T-helper 2 cell treated with Interferon-gamma antibody and Interleukin-4, amounts not matched to agents 100 ng/mL and 5 ng/mL, for 36 hours (primary cell): ENCODE data around the gene PTPRB. TPM values are rescaled to one million over a fixed set of nuclear protein-coding genes. Genes with fewer than 3 reads are reported as not detected.

Experiments
- intact Hi-C: fragments of 100-400 bp; cut with micrococcal nuclease; formaldehyde crosslinking; loops from one replicate; pipeline ENCODE4 v1.15.1; 2023
- total RNA-seq: library from RNA; stranded (reverse); gene quantifications from 2 replicates; pipeline ENCODE4 v1.2.3, GENCODE V29; 2022

Gene PTPRB
- total RNA-seq, 1 donor from 2014 or later = not detected

DNA sequence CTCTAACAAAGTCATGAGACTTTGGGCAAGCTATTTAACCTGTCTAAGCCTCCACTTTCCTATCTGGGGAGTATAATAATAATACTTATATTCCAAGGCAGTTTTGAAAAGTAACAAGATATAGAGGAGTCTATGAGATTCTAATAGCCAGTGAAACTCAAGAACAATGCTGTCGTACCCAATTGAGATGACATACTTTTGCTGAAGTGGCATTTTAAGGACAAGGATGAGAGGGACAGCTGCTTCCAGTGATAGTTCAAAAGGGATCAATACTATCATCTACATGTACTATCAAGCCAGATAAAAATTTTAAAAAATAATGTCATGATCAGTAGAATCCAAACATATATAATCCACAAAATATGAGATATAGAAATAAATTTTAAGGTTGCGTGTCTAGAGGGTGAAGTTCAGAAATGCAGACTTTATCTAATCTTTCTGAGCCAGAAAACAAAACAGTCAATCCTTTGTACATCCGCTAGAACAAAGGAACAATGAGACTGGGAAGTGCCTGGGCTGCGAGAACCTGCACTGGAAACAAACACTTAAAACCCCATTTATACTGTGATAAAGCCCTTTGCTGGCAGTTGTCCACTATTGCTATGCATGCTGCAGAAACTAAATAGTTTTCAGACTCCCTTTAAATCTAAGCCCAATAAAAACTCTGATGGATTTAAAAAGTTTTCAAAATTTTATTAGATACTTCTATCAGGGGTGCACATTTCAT lies 38.6 kb downstream of the PTPRB start:
- intact Hi-C loops = no loop called here

DNA sequence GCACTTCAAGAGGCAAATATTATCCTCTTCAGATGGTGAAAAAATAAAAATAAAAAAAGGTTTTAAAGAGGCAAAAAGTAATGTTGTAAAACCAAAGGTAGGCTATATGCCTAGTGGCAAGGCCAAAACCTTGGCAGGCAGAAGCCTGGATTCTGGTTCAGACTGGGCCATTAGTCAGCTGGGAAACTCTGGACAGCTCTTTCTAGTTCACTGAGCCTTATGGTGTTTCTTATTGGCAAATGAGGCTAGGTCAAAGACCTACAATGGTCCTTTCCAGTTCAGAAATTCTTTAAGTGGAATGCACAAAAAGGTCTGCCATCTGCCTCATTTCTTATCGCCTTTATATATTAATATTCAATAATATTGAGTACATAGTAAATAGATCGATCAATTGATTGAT lies 44.6 kb downstream of the PTPRB start:
- intact Hi-C loops = no loop called here

DNA sequence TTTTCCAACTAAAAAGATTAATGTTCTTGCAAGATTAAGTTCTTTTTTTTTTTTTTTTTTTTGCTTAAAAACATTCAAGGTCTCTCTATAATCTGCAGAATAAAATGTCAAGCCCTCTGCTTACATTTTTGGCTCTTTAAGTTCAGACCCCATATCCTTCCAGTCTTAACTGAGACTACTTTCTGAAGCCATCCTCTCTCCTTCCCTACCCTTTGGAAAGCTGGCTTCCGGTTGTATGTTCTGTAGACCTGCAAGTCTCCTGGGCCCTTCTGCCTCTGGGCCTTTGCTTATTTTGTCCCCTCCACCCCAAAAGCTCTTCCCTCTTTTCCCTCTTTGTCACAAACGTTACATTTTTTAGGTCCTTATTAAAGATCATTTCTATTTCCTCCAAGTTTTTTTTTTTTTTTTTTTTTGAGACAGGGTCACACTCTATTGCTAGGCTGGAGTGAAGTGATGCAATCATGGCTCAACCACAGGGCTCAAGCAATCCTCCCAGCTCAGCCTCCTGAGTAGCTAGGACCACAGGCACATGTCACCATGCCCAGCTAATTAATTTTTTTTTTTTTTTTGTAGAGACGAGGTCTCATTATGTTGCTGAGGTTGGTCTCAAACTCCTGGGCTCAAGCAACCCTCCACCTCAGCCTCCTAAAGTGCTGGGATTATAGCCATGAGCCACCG lies 46.5 kb downstream of the PTPRB start:
- intact Hi-C loops = loop anchor here (1.0 kb wide), 2 partner anchors 130 to 140 kb away; no protein-coding TSS in a partner anchor

DNA sequence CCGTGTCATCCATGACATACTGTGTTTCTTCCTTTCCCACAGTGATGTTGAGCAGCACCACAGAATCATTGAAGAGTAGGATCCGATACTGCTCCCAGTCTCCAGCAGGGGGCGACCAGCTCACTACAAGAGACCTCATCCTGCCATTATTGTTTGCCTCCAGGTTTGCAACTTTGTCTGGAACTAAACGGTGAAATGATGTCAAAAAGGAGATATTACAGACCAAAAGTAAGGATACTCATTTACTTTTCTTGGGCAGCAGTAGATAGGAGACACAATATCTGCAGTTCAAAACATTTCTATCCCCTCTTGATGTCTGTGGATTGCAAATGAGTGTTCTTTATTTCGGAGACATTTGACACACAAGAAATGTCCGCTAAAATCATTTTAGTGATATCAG lies 47.2 kb downstream of the PTPRB start:
- intact Hi-C loops = loop anchor here (1.0 kb wide), 2 partner anchors 130 to 140 kb away; no protein-coding TSS in a partner anchor

DNA sequence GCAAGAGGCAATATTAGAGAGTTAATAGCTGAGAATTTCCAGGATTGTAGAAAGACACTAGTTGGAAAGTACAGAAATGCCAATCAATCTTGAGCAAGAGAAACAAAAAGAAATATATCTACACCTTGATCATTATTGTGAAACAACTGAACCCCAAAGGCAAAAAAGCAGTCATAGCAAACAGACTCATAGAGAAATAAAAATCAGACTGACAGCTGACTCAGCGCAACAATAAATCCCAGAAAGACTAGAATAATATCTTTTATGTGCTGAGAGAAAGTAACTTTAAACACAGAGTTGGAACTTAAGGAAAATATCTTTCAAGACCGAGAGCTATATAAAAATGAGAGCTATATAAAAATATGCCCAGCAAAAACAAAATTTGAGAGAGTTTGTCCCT lies 52.9 kb downstream of the PTPRB start:
- intact Hi-C loops = no loop called here

DNA sequence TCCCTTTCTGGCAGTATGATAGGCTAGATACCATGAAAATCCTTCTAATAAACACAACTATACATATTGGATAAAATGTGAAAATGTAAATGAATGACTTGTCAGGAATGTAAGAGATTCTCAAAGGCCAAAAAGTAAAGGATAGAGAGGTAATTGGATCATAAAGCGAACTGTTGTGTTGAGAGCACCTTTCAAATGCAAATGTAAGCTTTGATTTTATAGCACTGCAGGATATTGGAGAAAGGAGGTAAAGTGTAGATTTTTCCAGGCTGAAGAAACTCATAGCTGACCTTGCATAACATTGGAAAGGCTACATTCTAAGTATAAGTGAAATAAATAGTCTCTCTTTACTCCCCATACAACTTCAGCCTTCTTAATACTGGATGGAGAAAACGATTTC lies 54.0 kb downstream of the PTPRB start:
- intact Hi-C loops = no loop called here

DNA sequence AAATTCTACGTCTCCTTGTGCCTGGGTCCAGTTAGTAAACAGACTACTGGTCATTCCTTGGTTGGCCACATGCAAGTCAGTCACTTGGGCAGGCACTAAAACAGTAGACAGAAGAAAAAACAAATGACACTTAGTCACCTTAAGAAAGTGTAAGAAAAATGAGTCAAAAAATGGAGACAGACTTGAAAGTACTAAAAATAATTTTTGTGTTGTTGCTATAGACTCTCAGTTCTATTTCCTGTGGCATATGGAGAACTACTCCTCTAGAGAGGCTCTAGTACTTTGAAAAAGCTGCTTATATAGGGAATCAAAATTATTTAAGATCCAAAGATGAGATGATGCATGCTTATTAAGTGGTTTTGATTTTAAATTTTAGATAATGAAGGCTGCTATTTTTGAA lies 56.0 kb downstream of the PTPRB start:
- intact Hi-C loops = no loop called here

DNA sequence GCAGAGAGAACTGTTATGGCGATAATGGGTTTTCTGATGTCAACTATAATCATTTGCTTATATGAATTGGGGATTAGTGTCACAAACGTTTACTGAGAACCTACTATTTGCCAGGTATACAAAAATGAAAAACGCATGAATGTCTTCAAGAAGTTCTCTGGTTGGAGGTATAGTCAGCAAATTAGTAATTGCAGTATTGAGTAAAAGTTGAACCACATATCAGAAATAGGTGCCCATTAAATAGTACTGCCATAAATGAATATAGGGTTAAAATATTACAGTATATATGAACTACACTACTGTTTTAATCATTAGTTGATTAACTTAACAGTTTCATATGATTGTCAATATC lies 60.0 kb downstream of the PTPRB start:
- intact Hi-C loops = loop anchor here (1.0 kb wide), 2 partner anchors 677 to 698 kb away; no protein-coding TSS in a partner anchor

DNA sequence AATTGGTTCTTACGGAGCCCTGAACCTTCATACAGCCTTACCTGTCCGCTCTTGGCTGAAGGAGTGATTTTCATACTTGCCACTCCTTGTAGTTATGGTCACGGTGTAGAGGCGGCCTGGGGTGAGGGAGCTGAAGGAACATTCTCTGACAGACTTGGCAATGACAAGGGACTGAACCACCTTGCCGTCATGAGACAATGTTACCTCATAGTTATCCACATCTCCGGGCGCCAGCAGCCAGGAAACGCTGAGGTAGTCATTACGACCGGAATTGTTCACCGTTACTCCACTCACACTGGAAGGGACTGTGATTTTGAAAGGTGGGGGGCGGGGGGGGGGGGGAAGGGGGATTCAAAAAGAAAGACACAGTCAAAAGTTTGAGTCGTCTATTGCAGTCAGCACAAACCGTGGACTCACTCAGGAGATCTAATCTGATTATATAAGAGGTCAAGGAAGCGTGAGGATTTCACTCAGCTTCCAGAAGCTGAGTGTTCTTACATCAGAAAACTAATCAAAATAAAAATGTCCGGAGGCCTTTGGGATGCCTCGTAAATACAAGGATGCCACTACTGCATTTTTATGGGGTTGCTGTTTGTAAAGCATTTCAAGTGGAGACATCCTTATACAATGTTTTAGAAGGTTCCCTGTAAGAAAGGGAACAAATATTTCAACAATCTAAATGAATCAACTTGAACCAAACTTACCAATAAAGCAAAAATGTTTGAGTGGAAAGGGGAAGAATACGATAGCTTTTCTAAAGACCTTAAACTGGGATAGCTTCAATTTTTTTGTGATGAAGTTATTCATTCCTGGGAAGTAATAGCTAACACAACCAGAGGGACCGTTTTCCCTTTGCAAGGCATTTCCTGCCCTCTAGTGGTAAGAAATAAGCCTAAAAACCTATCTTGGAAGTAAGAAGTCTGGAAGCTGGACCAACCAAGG lies 60.6 kb downstream of the PTPRB start:
- intact Hi-C loops = loop anchor here (1.0 kb wide), 2 partner anchors 676 to 697 kb away; no protein-coding TSS in a partner anchor

DNA sequence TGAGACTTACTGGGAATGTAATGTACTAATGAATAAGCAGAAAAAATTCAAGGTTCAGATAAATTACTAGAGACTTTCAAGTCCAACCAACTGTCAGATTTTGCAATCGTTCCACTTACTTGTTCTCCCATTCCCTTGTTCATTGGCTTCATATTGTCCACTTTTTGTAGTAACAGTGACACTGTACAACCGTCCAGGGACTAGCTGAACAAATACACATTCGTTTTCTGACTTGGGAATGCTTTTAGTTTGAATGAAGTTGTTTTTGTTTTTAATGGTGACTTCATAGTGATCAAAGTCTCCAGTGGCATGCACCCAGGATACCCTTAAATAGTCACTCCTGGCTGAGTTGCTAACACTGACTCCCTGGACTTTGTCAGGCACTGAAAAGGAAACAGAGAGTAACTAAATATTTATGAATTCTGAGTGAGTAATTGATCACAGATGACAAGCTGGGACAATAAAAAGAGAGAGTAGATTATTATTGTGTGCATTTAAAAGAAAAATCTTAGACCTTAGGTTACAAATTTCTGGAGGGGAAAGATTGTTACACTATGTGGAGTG lies 65.4 kb downstream of the PTPRB start:
- intact Hi-C loops = no loop called here

DNA sequence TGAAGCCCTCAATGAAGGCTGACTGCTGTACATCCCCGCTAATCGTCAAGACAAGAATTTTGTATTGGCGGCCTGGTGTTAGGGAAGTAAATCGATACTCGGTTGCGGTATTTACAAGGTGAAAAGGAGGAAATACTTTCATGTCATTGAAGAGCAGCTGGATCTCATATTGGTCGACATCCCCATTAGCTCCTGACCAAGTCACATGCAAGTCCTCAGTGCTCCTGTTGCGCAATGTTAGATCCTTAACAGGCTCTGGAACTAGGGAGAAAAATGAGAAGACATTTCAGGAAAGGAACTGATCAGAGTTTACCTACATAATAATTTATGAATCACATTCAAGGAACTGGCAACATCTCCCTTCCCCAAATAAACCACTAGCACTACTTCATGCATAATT lies 66.2 kb downstream of the PTPRB start:
- intact Hi-C loops = no loop called here

DNA sequence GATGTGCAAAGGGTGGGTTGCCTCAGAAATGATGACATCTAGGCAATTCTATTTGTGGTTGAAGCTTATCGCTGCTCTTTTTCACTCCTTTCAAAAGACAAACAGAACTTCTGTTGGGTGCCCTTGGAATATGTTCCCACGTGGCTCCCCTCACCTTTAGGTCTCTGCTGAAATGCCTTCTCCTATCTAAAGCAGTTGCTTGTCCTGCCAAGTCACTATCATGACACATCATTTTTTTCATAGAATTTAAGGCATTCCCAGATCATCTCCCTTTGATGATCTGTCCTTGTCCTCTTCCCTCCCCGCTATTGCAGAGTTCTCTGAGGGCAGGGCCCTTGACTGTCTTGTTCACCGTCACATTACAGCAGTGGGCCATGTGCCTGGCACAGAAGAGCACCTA lies 75.7 kb downstream of the PTPRB start:
- intact Hi-C loops = no loop called here

DNA sequence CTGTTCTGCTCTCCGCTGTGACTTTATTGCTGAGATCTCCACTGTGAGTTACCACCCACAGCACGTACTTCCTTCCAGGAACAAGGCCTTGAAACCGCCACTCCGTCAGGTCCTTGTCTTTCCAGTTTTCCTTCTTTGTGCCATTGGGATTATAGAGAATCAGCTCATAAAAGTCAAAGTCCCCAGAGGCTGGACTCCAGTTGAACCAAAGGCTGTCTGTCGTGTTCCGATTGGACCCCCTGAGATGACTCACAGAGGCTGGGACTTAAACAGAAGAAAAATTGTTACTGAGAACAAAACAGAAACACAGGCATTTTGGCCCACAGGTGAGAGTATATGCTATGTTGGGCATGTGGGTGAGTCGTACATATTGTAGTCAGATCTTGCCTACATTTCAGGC lies 76.6 kb downstream of the PTPRB start:
- intact Hi-C loops = no loop called here

DNA sequence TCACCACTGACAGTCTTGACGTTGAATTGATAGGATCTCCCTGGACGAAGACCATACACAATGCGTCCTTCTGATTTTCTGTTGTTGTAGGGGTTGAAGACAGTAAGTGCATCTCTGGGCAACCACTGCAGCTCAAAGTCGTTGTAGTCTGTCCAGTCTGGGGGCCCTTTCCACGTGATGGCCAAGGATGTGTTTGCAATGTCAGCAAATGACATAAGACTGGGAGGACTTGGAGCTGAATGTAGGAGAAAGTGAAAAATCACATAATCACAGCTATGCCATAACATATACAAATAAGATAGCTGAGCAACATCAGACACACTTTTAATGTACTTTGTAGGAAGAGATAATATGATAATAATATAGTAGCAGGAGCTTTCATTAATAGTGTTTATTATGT lies 77.8 kb downstream of the PTPRB start:
- intact Hi-C loops = no loop called here

DNA sequence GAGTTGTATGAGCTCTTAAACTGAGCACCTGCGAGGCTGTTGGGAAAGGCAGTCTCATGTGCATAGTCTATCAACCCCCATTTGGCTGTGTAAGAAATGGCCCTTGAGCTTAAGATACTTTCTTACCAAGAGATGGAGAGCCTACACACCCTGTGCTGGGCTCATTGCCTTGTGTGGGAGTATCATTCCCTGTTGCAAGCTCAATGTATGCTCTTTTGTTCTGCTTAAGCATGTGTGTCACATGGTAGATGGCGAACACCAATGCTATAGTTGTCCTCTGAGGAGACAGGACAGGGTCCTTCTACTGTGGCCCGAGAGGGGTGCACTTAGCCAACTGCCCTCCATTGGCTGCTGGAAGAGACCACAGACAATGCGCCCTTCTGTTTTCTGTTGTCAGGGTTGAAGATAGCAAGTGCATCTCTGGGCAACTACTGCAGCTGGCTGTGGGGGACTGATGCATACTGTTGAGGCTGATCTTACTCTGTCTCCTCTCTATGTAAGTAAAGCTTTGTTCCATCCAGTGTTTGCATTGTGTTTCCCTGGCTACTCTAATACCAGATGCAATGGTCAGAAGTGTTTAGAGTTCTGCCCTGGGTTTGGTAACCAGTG lies 79.5 kb downstream of the PTPRB start:
- intact Hi-C loops = no loop called here

DNA sequence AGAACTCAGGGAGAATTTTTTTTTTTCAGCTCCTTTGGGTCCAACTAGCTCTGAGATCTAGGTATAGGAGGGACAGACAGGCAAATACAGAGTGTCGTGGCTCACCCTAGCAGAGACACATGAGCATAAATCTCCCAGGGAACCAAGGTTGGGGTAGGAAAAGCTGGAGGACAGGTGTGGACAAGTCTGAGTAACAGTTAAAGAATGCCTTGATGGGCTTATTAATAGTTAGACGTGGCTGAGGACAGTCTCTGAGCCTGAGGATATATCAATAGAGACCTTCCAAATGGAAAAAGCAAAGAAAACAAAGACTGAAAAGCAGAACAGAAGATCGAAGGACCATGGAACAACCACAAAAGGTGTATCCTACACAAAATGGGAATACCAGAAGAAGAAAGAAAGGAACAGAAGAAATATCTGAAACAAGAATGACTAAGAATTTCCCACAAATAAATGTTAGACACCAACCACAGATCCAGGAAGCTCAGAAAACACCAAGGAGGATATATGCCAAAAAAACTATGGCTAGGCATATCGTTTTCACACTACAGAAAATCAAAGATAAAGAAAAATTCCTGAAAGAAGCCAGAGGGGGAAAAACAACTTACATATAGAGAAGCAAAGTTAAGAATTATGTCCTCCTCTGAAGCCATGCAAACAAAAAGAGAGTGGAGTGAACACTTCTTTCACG lies 80.9 kb downstream of the PTPRB start:
- intact Hi-C loops = no loop called here

DNA sequence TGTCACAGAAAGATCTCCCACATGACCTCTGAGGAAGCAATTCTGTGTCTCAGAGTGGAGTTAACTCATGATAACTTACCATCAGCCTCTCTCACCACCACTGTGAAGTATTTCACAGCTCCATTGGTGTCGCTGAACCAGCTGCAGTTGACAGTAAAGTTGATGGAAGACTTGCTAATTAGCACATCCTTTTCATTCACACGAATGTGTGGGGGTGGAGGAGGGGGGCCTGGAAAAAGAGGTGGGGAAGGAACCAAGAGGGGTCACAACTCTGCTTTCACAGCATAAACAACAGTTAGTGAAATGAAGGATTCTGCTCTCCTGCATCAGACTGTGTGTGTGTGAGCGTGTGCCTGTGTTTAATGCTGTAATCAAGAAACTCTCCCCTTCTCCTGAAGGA lies 82.1 kb downstream of the PTPRB start:
- intact Hi-C loops = no loop called here

DNA sequence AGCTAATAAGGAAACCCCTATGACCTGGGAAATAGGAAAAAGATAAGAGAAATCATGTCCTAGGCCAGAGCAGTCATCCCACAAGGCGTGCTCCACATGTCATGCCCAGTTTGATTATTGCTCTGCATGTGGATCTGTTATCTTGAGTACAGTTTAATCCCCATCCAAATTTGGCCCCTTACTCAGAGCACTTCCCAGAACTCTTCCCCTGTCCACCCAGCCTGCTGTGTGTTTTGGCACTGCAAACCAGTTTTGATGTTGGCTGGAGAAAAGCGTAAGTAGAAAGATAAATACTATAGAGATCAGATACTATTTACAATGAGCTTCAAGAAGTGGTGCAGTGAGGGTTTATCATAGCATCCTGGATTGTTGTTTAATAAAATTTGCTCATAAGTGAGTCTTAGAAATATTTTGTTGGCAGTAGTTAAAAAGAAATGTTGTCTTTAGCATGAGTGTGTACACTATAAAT lies 83.8 kb downstream of the PTPRB start:
- intact Hi-C loops = no loop called here

DNA sequence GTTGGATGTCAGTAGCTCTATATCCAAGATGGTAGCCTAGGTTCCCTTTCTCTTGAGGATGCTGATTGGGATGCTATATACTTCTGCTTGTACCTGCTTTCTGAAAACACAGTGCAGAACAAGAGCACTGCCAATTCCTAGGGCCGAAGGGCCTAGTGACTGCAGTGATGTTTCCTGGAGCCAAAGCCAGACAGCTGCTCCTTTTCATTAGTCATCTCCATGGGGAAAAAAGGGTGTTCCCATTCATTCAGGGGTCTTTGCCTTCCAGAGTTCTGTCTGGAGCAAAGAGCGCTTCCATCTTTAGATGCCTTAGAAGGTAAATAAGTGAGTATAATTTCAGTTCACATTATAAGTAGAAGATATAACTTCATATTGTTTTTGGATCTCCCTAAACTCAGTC lies 85.5 kb downstream of the PTPRB start:
- intact Hi-C loops = no loop called here

DNA sequence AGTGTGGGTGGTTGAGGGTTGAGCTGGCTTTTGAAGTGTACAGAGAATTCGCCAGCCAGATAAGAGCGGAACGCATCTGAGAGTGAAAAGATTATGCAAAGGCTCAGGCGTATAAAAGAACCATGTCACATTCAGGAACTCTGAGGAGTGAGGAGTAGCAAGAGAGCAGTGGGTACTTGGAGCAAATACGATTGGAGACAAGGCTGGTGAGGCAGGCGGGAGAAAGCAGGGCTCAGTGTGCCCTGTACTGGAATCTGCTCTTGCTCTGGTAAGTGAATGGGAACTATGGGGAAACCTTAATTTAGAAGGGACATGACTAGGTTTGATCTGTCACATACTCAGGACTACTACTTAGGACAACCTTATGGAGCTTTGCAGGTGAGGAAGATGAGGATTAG lies 87.0 kb downstream of the PTPRB start:
- intact Hi-C loops = no loop called here
